Hepatocyte (in vitro differentiated cells): Measurements from ENCODE around the gene MED8.

Experiments
- EZH2 ChIP-seq: fragments of 200-600 bp; sonication (generic); IDR thresholded peaks from 2 replicates; pipeline ENCODE4 v1.6.1; 2016; ENCODE audit warnings: antibody characterized with exemption, mild to moderate bottlenecking, borderline replicate concordance
- EZH2phosphoT487 ChIP-seq: fragments of 200-600 bp; sonication (generic); IDR thresholded peaks from one replicate; pipeline ENCODE4 v1.6.1; 2018; ENCODE audit warnings: antibody characterized with exemption, mild to moderate bottlenecking, low read depth, moderate library complexity; ENCODE audit not compliant: unreplicated experiment, severe bottlenecking
- TF ChIP-seq, protein P1 (sequence below): fragments of 200-600 bp; sonication (generic); IDR thresholded peaks from 2 replicates; pipeline ENCODE4 v1.5.1; 2016; ENCODE audit warnings: antibody characterized with exemption, mild to moderate bottlenecking; ENCODE audit not compliant: poor library complexity

DNA sequence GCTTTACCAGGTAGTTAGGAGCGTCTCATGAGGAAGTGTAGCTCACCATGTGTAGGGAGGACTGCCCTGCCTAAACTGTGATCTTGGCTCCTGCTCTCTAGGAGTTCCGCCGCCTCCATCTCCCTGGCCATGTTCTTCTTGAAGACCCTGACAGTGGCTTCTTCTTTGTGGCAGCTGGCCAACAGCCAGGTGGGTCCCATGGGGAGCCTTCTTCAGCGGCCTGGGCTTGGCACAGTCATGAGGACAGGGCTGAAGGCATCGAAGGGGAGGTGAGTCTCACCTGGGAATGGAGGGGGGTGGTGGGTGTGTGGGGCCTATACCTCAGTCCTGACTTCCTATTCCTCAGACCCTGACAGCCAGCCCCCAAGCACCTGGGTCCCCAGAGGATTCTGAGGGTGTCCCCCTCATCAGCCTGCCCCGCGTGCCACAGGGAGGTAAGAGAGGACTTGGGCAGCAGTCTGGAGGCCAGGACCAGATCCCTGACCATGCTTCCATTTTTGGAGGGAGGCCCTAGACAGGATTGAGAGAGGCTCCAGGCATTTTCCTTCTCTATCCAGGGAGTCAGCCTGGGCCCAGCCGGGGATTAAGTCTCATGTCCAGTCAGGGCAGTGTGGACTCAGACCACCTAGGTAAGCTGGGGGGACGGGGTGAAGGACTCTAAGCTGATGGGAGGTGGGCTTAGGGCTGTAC, 42.7 kb upstream of the MED8 start:
- TF ChIP-seq EZH2, result no peak
- TF ChIP-seq, protein P1, sequence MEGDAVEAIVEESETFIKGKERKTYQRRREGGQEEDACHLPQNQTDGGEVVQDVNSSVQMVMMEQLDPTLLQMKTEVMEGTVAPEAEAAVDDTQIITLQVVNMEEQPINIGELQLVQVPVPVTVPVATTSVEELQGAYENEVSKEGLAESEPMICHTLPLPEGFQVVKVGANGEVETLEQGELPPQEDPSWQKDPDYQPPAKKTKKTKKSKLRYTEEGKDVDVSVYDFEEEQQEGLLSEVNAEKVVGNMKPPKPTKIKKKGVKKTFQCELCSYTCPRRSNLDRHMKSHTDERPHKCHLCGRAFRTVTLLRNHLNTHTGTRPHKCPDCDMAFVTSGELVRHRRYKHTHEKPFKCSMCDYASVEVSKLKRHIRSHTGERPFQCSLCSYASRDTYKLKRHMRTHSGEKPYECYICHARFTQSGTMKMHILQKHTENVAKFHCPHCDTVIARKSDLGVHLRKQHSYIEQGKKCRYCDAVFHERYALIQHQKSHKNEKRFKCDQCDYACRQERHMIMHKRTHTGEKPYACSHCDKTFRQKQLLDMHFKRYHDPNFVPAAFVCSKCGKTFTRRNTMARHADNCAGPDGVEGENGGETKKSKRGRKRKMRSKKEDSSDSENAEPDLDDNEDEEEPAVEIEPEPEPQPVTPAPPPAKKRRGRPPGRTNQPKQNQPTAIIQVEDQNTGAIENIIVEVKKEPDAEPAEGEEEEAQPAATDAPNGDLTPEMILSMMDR, result no peak
- TF ChIP-seq EZH2phosphoT487, result no peak
